Tibial nerve (tissue), 4 donors: ENCODE results near the gene SMOC1. TPM values are rescaled to one million over a fixed set of nuclear protein-coding genes. Genes with fewer than 3 reads are reported as not detected.
"Not testable (repeated sequence)": the region's sequence is repeated elsewhere in the genome, so short reads cannot be mapped to it uniquely, and the experiment has no call there.

Experiments used
- DNase-seq, 2 donors: peaks; one replicate each; pipeline ENCODE4 v3.0.0-alpha.2; 2019; ENCODE audit warnings: low spot score in 2 of 2
- H3K27ac ChIP-seq, 4 donors: fragments of 200-600 bp; sonication (generic) in 3 of 4; one replicate each; pipeline ENCODE4 v1.5.1; 2017 to 2019; ENCODE audit warnings: mild to moderate bottlenecking in 1 of 4
- H3K27me3 ChIP-seq, 2 donors: fragments of 200-600 bp; sonication (generic) in 1 of 2; one replicate each; pipeline versions ENCODE4 v1.5.1 to v1.6.0; 2017 to 2019
- H3K36me3 ChIP-seq, 3 donors: fragments of 200-600 bp; sonication (generic); one replicate each; pipeline ENCODE4 v1.5.1; 2018 to 2019
- H3K4me1 ChIP-seq, 4 donors: fragments of 200-600 bp; sonication (generic) in 3 of 4; one replicate each; pipeline ENCODE4 v1.5.1; 2017 to 2019
- H3K4me3 ChIP-seq, 4 donors: fragments of 200-600 bp; sonication (generic) in 3 of 4; one replicate each; pipeline ENCODE4 v1.5.1; 2017 to 2019; ENCODE audit warnings: mild to moderate bottlenecking in 1 of 4, moderate library complexity in 1 of 4
- H3K9me3 ChIP-seq, 4 donors: fragments of 200-600 bp; sonication (generic) in 3 of 4; one replicate each; pipeline ENCODE4 v1.5.1; 2017 to 2019
- EP300 ChIP-seq, 2 donors: sonication (generic); formaldehyde crosslinking; IDR thresholded peaks; one replicate each; pipeline ENCODE4 v1.6.1; 2017; ENCODE audit warnings: antibody characterized with exemption in 2 of 2, mild to moderate bottlenecking in 1 of 2
- POLR2A ChIP-seq, 2 donors: fragments of 450-650 bp; IDR thresholded peaks; one replicate each; pipeline ENCODE4 v1.6.1; 2017; ENCODE audit warnings: antibody characterized with exemption in 2 of 2, mild to moderate bottlenecking in 2 of 2, moderate library complexity in 2 of 2
- WGBS, 2 donors: methylation state at CpG; one replicate each; pipeline ENCODE4 v1.1.5; 2018; 5-methylcytosine and 5-hydroxymethylcytosine counted together
- total RNA-seq, 4 donors: library from RNA; depleted of rRNA; stranded (reverse); fragments of >200 nt; gene quantifications; one replicate each; pipeline ENCODE4 v1.1.0, GENCODE V29; 2016
- TF ChIP-seq, protein P1 (sequence below), 5 experiments: fragments of 200-600 bp in 3 of 5; fragments of 450-650 bp in 2 of 5; sonication (generic) in 3 of 5; IDR thresholded peaks; one replicate each; pipeline ENCODE4 v1.5.1; 2016 to 2019; ENCODE audit warnings: antibody characterized with exemption in 5 of 5, mild to moderate bottlenecking in 3 of 5, moderate library complexity in 2 of 5

Gene SMOC1
- total RNA-seq, 4 donors from 2014 or later, result 6.0 to 14.4 (median 13.3) TPM

GRCh38 chr14:69896080-69896479, 16.9 kb downstream of the SMOC1 start:
- WGBS, 2 donors, result 94 to 95% methylated on average over 2 of the region's 2 CpGs
- H3K27ac ChIP-seq, result no peak overlapping the region
- peaks cover 0 to under 1% (median 0%) of the 10 kb centered on the region in 4 donors for H3K4me1 ChIP-seq
- H3K36me3 ChIP-seq, result peaks cover 0 to 5% (median 0%) of the 10 kb centered on the region in 3 donors
- peaks cover 0 to 24% (median 2%) of the 10 kb centered on the region in 4 donors for H3K9me3 ChIP-seq
- DNase-seq, result no peak
- no peaks in the 10 kb centered on the region for H3K27me3 ChIP-seq
- TF ChIP-seq POLR2A (IDR thresholded peaks at IDR 0.05), result no peak
- TF ChIP-seq, protein P1, sequence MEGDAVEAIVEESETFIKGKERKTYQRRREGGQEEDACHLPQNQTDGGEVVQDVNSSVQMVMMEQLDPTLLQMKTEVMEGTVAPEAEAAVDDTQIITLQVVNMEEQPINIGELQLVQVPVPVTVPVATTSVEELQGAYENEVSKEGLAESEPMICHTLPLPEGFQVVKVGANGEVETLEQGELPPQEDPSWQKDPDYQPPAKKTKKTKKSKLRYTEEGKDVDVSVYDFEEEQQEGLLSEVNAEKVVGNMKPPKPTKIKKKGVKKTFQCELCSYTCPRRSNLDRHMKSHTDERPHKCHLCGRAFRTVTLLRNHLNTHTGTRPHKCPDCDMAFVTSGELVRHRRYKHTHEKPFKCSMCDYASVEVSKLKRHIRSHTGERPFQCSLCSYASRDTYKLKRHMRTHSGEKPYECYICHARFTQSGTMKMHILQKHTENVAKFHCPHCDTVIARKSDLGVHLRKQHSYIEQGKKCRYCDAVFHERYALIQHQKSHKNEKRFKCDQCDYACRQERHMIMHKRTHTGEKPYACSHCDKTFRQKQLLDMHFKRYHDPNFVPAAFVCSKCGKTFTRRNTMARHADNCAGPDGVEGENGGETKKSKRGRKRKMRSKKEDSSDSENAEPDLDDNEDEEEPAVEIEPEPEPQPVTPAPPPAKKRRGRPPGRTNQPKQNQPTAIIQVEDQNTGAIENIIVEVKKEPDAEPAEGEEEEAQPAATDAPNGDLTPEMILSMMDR (IDR thresholded peaks at IDR 0.05), result no peak
- no peak for TF ChIP-seq EP300 (IDR thresholded peaks at IDR 0.05)
- no peak overlapping the region for H3K4me3 ChIP-seq

DNA sequence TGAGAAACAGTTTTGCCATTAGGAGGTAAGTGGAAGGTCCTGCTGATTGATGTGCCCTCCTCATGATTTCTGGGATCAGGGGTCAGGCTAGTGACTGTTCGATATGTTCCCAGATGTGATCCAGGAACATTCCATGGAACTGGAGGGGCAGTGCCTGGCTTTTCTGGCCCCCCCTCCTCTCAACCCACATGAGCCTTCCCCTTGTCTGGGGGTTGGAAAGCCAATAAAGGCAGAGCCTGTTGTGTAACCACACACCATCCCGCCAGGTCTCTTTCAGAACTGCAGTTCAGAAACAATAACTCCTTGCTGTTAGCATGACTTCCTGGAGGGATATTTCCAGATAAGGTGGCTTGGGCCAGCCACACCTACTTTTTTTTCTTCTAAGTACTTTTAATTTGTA, 17.8 kb downstream of the SMOC1 start:
- DNase-seq, result no peak

GRCh38 chr14:69900603-69901002, 21.4 kb downstream of the SMOC1 start:
- TF ChIP-seq EP300 (IDR thresholded peaks at IDR 0.05) (no peak), POLR2A (IDR thresholded peaks at IDR 0.05) (no peak)
- TF ChIP-seq, protein P1 (IDR thresholded peaks at IDR 0.05), result no peak
- no peaks in the 10 kb centered on the region for H3K27me3 ChIP-seq
- WGBS, 2 donors, result 76 to 96% methylated on average over 1 of the region's 1 CpG
- H3K27ac ChIP-seq, result peak overlapping the region in 1 of 4 donors; percentile 47
- H3K36me3 ChIP-seq, result peaks cover 0 to 5% (median 0%) of the 10 kb centered on the region in 3 donors
- peaks cover 0 to 3% (median 0%) of the 10 kb centered on the region in 4 donors for H3K4me1 ChIP-seq
- H3K9me3 ChIP-seq, result peaks cover 0 to 24% (median 2%) of the 10 kb centered on the region in 4 donors
- no peak overlapping the region for H3K4me3 ChIP-seq
- DNase-seq, result no peak

More for the DNA sequence above, 17.8 kb downstream of the SMOC1 start:
- H3K27me3 ChIP-seq, result no peaks in the 10 kb centered on the region
- no peak overlapping the region for H3K4me3 ChIP-seq
- 80 to 100% methylated on average over 2 of the region's 2 CpGs for WGBS, 2 donors
- H3K27ac ChIP-seq, result no peak overlapping the region
- peaks cover 0 to 3% (median 0%) of the 10 kb centered on the region in 4 donors for H3K4me1 ChIP-seq
- TF ChIP-seq EP300 (IDR thresholded peaks at IDR 0.05) (no peak), POLR2A (IDR thresholded peaks at IDR 0.05) (no peak)
- TF ChIP-seq, protein P1 (IDR thresholded peaks at IDR 0.05), result no peak
- H3K36me3 ChIP-seq, result peaks cover 0 to 5% (median 0%) of the 10 kb centered on the region in 3 donors
- H3K9me3 ChIP-seq, result peaks cover 0 to 24% (median 2%) of the 10 kb centered on the region in 4 donors

DNA sequence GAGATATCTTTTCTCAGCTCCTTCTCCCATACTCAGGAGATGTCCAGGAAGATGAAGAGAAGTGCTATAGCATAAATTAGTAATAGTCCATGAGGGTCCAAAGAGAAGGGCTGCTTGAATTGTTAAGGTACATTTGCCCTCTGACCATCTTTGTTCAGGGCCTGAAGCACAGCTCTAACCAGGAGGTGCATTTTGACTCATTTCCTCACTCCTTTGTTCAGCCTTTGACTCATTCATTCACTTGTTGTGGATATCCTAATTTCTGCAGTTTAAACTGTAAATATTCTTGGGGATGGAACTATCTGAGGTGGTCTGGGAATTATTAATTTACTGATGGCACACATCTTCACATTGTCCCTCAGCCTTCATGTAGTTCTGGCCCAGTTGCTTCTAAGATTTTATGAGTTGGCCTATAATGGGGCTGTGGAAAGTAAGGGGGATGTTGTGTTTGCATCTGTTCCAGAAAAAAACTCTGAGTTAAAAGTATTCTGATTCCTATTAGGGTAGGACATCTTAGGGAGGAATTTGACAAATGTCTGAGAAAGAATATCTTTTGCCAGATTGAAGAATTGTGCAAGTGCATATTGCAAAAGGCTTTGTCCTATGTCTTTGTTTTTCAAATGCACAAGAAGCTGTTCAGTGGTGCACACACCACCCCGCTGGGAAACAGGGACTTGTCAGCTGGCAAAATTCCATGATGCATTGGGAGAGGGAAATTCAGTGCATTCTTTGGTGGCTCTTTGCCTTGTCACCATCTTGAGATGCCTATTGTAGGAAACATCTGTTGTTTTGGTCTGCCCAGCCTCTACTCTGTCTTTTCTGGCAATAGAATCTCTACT, 22.1 kb downstream of the SMOC1 start:
- DNase-seq, result no peak
- H3K9me3 ChIP-seq, result peaks cover 0 to 23% (median 2%) of the 10 kb centered on the region in 4 donors
- no peaks in the 10 kb centered on the region for H3K27me3 ChIP-seq
- TF ChIP-seq EP300 (IDR thresholded peaks at IDR 0.05) (peak in 1 of 2 donors; percentile 8), POLR2A (IDR thresholded peaks at IDR 0.05) (no peak)
- H3K36me3 ChIP-seq, result peaks cover 0 to 5% (median 0%) of the 10 kb centered on the region in 3 donors
- no peak overlapping the region for H3K4me3 ChIP-seq
- 20 to 38% methylated on average over 1 of the region's 1 CpG for WGBS, 2 donors
- peak overlapping the region in 1 of 4 donors; percentile 47 for H3K27ac ChIP-seq
- peaks cover 0 to 3% (median 0%) of the 10 kb centered on the region in 4 donors for H3K4me1 ChIP-seq

- H3K9me3 ChIP-seq, H3K36me3 ChIP-seq, H3K4me3 ChIP-seq, H3K27ac ChIP-seq, DNase-seq, H3K27me3 ChIP-seq, H3K4me1 ChIP-seq: not testable (repeated sequence)
- 94 to 97% methylated on average over 14 to 27 of the region's 29 CpGs for WGBS, 2 donors
Observed at GRCh38 chr14:69903046-69903445, 23.8 kb downstream of the SMOC1 start.

DNA sequence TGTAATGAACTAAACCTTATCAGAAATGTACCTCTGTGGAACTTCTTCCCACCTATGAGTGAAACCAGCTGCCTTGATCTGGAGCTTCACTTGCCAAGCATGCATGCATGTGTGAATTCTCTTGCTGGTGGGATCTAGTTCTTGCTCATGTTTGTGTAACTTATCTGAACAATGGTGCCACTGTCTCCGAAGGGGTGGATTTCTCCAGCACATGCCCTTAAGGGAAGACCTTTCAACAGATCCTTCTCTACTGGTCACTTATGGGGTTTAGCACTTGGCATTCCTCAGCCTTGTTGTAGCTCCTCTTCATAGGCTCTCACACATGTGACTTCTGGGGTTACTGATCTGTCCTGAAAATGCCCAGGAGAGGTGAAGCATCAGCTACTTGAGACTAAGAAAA, 25.0 kb downstream of the SMOC1 start:
- H3K4me1 ChIP-seq, result peaks cover 0 to 3% (median 0%) of the 10 kb centered on the region in 4 donors
- no peak for DNase-seq
- H3K9me3 ChIP-seq, result no peaks in the 10 kb centered on the region
- H3K36me3 ChIP-seq, result no peaks in the 10 kb centered on the region
- 75 to 79% methylated on average over 1 of the region's 1 CpG for WGBS, 2 donors
- no peaks in the 10 kb centered on the region for H3K27me3 ChIP-seq
- H3K27ac ChIP-seq, result no peak overlapping the region
- TF ChIP-seq EP300 (IDR thresholded peaks at IDR 0.05), result no peak
- TF ChIP-seq, protein P1 (IDR thresholded peaks at IDR 0.05), result no peak
- no peak overlapping the region for H3K4me3 ChIP-seq
